Choroid plexus epithelial cell (primary cell): Measurements from ENCODE around the gene MOSPD2.

Experiments
- DNase-seq: peaks from one replicate; pipeline ENCODE4 v3.0.0-alpha.2; 2010; ENCODE audit warnings: low read depth
- H3K4me3 ChIP-seq: 2 replicates; pipeline ENCODE4 v1.5.1; 2011; ENCODE audit warnings: low read depth, mild to moderate bottlenecking, control low read depth, low read length, moderate library complexity
- CTCF ChIP-seq: conservative IDR thresholded peaks from 2 replicates; pipeline ENCODE4 v1.5.1; 2011; ENCODE audit warnings: low read depth, mild to moderate bottlenecking, control low read depth, inconsistent platforms, low read length, moderate library complexity

Gene MOSPD2

GRCh38 chrX:14920196-14920595 is 47.0 kb downstream of the MOSPD2 start:
- no peak for TF ChIP-seq CTCF
- peak; percentile 60 for DNase-seq

GRCh38 chrX:14922437-14922836 is 49.2 kb downstream of the MOSPD2 start:
- H3K4me3 ChIP-seq, result no peak overlapping the region
- no peak for TF ChIP-seq CTCF
- DNase-seq, result peak; percentile 87

More at GRCh38 chrX:14920196-14920595, 47.0 kb downstream of the MOSPD2 start:
- no peak overlapping the region for H3K4me3 ChIP-seq

GRCh38 chrX:14923761-14924160 is 50.5 kb downstream of the MOSPD2 start:
- H3K4me3 ChIP-seq, result no peak overlapping the region
- no peak for DNase-seq
- no peak for TF ChIP-seq CTCF

GRCh38 chrX:14926471-14926870 is 53.2 kb downstream of the MOSPD2 start:
- no peak for DNase-seq
- TF ChIP-seq CTCF, result no peak
- H3K4me3 ChIP-seq, result no peak overlapping the region

GRCh38 chrX:14927401-14927800 is 54.2 kb downstream of the MOSPD2 start:
- TF ChIP-seq CTCF, result no peak
- H3K4me3 ChIP-seq, result no peak overlapping the region
- DNase-seq, result peak; percentile 43

- TF ChIP-seq CTCF, result no peak
- DNase-seq, result no peak
- H3K4me3 ChIP-seq, result no peak overlapping the region
These were observed 57.4 kb downstream of the MOSPD2 start for GRCh38 chrX:14930663-14931062.

- H3K4me3 ChIP-seq, result no peak overlapping the region
- TF ChIP-seq CTCF, result no peak
- no peak for DNase-seq
These were observed 58.9 kb downstream of the MOSPD2 start for GRCh38 chrX:14932136-14932535.
